T-helper 2 cell treated with Interferon-gamma antibody and Interleukin-4, amounts not matched to agents 5 μg/mL and 100 μg/mL, for 36 hours (primary cell): ENCODE measurements around the gene FLRT3.

ENCODE experiments used
- DNase-seq: peaks from one replicate; pipeline ENCODE4 v3.0.0; 2021; ENCODE audit warnings: low spot score
- H3K27ac Mint-ChIP-seq: one replicate; pipeline ENCODE4 v1.8.0; 2021; ENCODE audit warnings: mild to moderate bottlenecking, mixed read lengths
- H3K27me3 Mint-ChIP-seq: one replicate; pipeline ENCODE4 v1.8.0; 2021; ENCODE audit warnings: low read depth, mixed read lengths
- H3K36me3 Mint-ChIP-seq: one replicate; pipeline ENCODE4 v1.8.0; 2021; ENCODE audit warnings: low read depth, mixed read lengths
- H3K4me1 Mint-ChIP-seq: one replicate; pipeline ENCODE4 v1.8.0; 2021; ENCODE audit warnings: low read depth, mixed read lengths
- H3K4me3 Mint-ChIP-seq: one replicate; pipeline ENCODE4 v1.8.0; 2022; ENCODE audit warnings: mild to moderate bottlenecking, moderate library complexity, mixed read lengths
- H3K9me3 Mint-ChIP-seq: one replicate; pipeline ENCODE4 v1.8.0; 2021; ENCODE audit warnings: mixed read lengths

Gene FLRT3

GRCh38 chr20:14337400-14338171, at the start of gene FLRT3:
FLRT3 (minus strand) TSS chr20:14337612; CDS start chr20:14327506, 10,106 bp downstream.
- Mint-ChIP-seq H3K27me3 (no peaks in the 10 kb centered on the region), H3K4me1 (no peaks in the 10 kb centered on the region), H3K4me3 (no peak within 1 kb of the TSS), H3K27ac (no peak within 1 kb of the TSS), H3K9me3 (peaks cover 6% of the 10 kb centered on the region), H3K36me3 (no peaks in the 10 kb centered on the region)
- no peak for DNase-seq

GRCh38 chr20:14386726-14387125, 49.3 kb upstream of the FLRT3 start:
- Mint-ChIP-seq H3K9me3 (peaks cover 41% of the 10 kb centered on the region), H3K4me1 (no peaks in the 10 kb centered on the region), H3K27me3 (no peaks in the 10 kb centered on the region), H3K36me3 (no peaks in the 10 kb centered on the region), H3K27ac (no peak overlapping the region), H3K4me3 (no peak overlapping the region)
- DNase-seq: no peak

- no peak for DNase-seq
- Mint-ChIP-seq H3K9me3 (peaks cover 44% of the 10 kb centered on the region), H3K36me3 (no peaks in the 10 kb centered on the region), H3K27ac (no peak overlapping the region), H3K4me1 (no peaks in the 10 kb centered on the region), H3K27me3 (no peaks in the 10 kb centered on the region), H3K4me3 (no peak overlapping the region)
These were observed 47.8 kb upstream of the FLRT3 start for GRCh38 chr20:14385176-14385740.

- Mint-ChIP-seq H3K9me3 (peaks cover 46% of the 10 kb centered on the region), H3K4me1 (no peaks in the 10 kb centered on the region), H3K4me3 (no peak overlapping the region), H3K27ac (no peak overlapping the region), H3K27me3 (no peaks in the 10 kb centered on the region), H3K36me3 (no peaks in the 10 kb centered on the region)
- DNase-seq: no peak
These were observed 47.2 kb upstream of the FLRT3 start for GRCh38 chr20:14384416-14385175.

GRCh38 chr20:14383335-14383734, 45.9 kb upstream of the FLRT3 start:
- Mint-ChIP-seq H3K36me3 (no peaks in the 10 kb centered on the region), H3K4me3 (no peak overlapping the region), H3K27ac (no peak overlapping the region), H3K9me3 (peaks cover 41% of the 10 kb centered on the region), H3K27me3 (no peaks in the 10 kb centered on the region), H3K4me1 (no peaks in the 10 kb centered on the region)
- DNase-seq: no peak

- Mint-ChIP-seq H3K27ac (no peak overlapping the region), H3K4me3 (no peak overlapping the region), H3K9me3 (peaks cover 26% of the 10 kb centered on the region), H3K36me3 (no peaks in the 10 kb centered on the region), H3K27me3 (no peaks in the 10 kb centered on the region), H3K4me1 (no peaks in the 10 kb centered on the region)
- DNase-seq: no peak
These were observed 40.9 kb upstream of the FLRT3 start for GRCh38 chr20:14378326-14378725.

GRCh38 chr20:14375416-14375985, 38.1 kb upstream of the FLRT3 start:
- no peak overlapping the region for H3K4me3 Mint-ChIP-seq
- no peaks in the 10 kb centered on the region for H3K27me3 Mint-ChIP-seq
- no peak for DNase-seq
- H3K36me3 Mint-ChIP-seq: no peaks in the 10 kb centered on the region
- H3K9me3 Mint-ChIP-seq: peaks cover 20% of the 10 kb centered on the region
- H3K4me1 Mint-ChIP-seq: no peaks in the 10 kb centered on the region
- H3K27ac Mint-ChIP-seq: no peak overlapping the region

GRCh38 chr20:14374196-14374595, 36.8 kb upstream of the FLRT3 start:
- Mint-ChIP-seq H3K9me3 (peaks cover 11% of the 10 kb centered on the region), H3K4me3 (no peak overlapping the region), H3K36me3 (no peaks in the 10 kb centered on the region), H3K4me1 (no peaks in the 10 kb centered on the region), H3K27ac (no peak overlapping the region), H3K27me3 (no peaks in the 10 kb centered on the region)
- no peak for DNase-seq

GRCh38 chr20:14361509-14362345, 24.3 kb upstream of the FLRT3 start:
- no peak overlapping the region for H3K27ac Mint-ChIP-seq

GRCh38 chr20:14360416-14360815, 23.0 kb upstream of the FLRT3 start:
- no peak for DNase-seq
- no peak overlapping the region for H3K4me3 Mint-ChIP-seq
- no peaks in the 10 kb centered on the region for H3K27me3 Mint-ChIP-seq
- H3K9me3 Mint-ChIP-seq: peaks cover 30% of the 10 kb centered on the region
- no peak overlapping the region for H3K27ac Mint-ChIP-seq
- H3K4me1 Mint-ChIP-seq: no peaks in the 10 kb centered on the region
- no peaks in the 10 kb centered on the region for H3K36me3 Mint-ChIP-seq

More at GRCh38 chr20:14361509-14362345, 24.3 kb upstream of the FLRT3 start:
- no peak for DNase-seq
- no peaks in the 10 kb centered on the region for H3K36me3 Mint-ChIP-seq
- no peak overlapping the region for H3K4me3 Mint-ChIP-seq
- no peaks in the 10 kb centered on the region for H3K27me3 Mint-ChIP-seq
- H3K9me3 Mint-ChIP-seq: peaks cover 37% of the 10 kb centered on the region
- no peaks in the 10 kb centered on the region for H3K4me1 Mint-ChIP-seq

- Mint-ChIP-seq H3K36me3 (no peaks in the 10 kb centered on the region), H3K27ac (no peak overlapping the region), H3K9me3 (peaks cover 11% of the 10 kb centered on the region), H3K4me1 (no peaks in the 10 kb centered on the region), H3K27me3 (no peaks in the 10 kb centered on the region), H3K4me3 (no peak overlapping the region)
- no peak for DNase-seq
These were observed 18.4 kb upstream of the FLRT3 start for GRCh38 chr20:14355791-14356190.

GRCh38 chr20:14344746-14345145, 7.3 kb upstream of the FLRT3 start:
- Mint-ChIP-seq H3K4me1 (no peaks in the 10 kb centered on the region), H3K27ac (no peak overlapping the region), H3K36me3 (no peaks in the 10 kb centered on the region), H3K27me3 (no peaks in the 10 kb centered on the region), H3K4me3 (no peak overlapping the region), H3K9me3 (peaks cover 20% of the 10 kb centered on the region)
- no peak for DNase-seq

GRCh38 chr20:14343491-14344065, 6.2 kb upstream of the FLRT3 start:
- H3K27ac Mint-ChIP-seq: no peak overlapping the region
- H3K4me1 Mint-ChIP-seq: no peaks in the 10 kb centered on the region
- H3K4me3 Mint-ChIP-seq: no peak overlapping the region

More at GRCh38 chr20:14343491-14344065, 6.2 kb upstream of the FLRT3 start:
- Mint-ChIP-seq H3K9me3 (peaks cover 20% of the 10 kb centered on the region), H3K27me3 (no peaks in the 10 kb centered on the region), H3K36me3 (no peaks in the 10 kb centered on the region)
- DNase-seq: no peak
